ENCODE data around the gene HLA-DPB1. TPM values are rescaled to one million over a fixed set of nuclear protein-coding genes. Genes with fewer than 3 reads are reported as not detected.
"Not testable (repeated sequence)": the region's sequence is repeated elsewhere in the genome, so short reads cannot be mapped to it uniquely, and the experiment has no call there.

Gene HLA-DPB1
- total and polyA plus RNA-seq, 2 of the 4 experiments (the other 2 are of a cell fraction), result 7.7 to 10.7 TPM

- H3K14ac ChIP-seq (replicated peaks; ENCODE audit: low read depth, low read length); DNase-seq; H4K5ac ChIP-seq (ENCODE audit: low read depth, low read length); H3K79me1 ChIP-seq (ENCODE audit: low read depth in 1 of 2, low read length in 2 of 2); H3K9me3 ChIP-seq (ENCODE audit: control insufficient read depth, insufficient read depth, low read length); BruUV-seq (replicated peaks); H3K27me3 ChIP-seq (ENCODE audit: control insufficient read depth, insufficient read depth, low read length); H2BK15ac ChIP-seq (ENCODE audit: low read depth, low read length); H3K4ac ChIP-seq (ENCODE audit: low read depth, low read length); H3K9ac ChIP-seq (ENCODE audit: low read depth, low read length); H3K4me2 ChIP-seq (ENCODE audit: low read depth, low read length); H3K9me1 ChIP-seq (ENCODE audit: insufficient read depth, low read length); POLR2A ChIA-PET (ENCODE audit: unreplicated experiment); H3K23ac ChIP-seq (ENCODE audit: low read depth, low read length); H2AFZ ChIP-seq (replicated peaks; ENCODE audit: low read length, poor library complexity); H4K20me1 ChIP-seq (ENCODE audit: insufficient read depth, low read length); dilution Hi-C loops (cut with HindIII; ENCODE audit: low sequenced_read_pairs, unreplicated experiment); H2BK120ac ChIP-seq (ENCODE audit: low read depth, low read length); H4K8ac ChIP-seq (ENCODE audit: low read depth in 2 of 2, low read length in 2 of 2); ATAC-seq (ENCODE audit: low read depth); intact Hi-C loops (cut with micrococcal nuclease); in situ Hi-C loops (cut with MboI; ENCODE audit: low sequenced_read_pairs); H3K4me1 ChIP-seq (ENCODE audit: control insufficient read depth, insufficient read depth, low read length); CTCF ChIA-PET; H4K91ac ChIP-seq (ENCODE audit: insufficient read depth, low read depth, low read length); H3K36me3 ChIP-seq (ENCODE audit: control insufficient read depth, insufficient read depth, low read length); H2AK9ac ChIP-seq (replicated peaks; ENCODE audit: low read depth, low read length, poor library complexity); H3K4me3 ChIP-seq (ENCODE audit: insufficient read depth, low read depth, low read length); H2BK20ac ChIP-seq (ENCODE audit: low read depth, low read length); H3K27ac ChIP-seq (ENCODE audit: insufficient read depth, low read length); H2AK5ac ChIP-seq (ENCODE audit: low read depth, low read length); H3K18ac ChIP-seq (ENCODE audit: low read depth, low read length); H3K56ac ChIP-seq (ENCODE audit: extremely low read depth, insufficient read depth, low read length); H2BK5ac ChIP-seq (ENCODE audit: low read depth, low read length, poor library complexity, severe bottlenecking): not testable (repeated sequence)
- no CpG with 5 or more reads among the region's 5 CpGs for WGBS, 2 experiments (ENCODE audit: extremely low coverage in 2 of 2, insufficient read length in 1 of 2)
These were observed 12.4 kb upstream of the HLA-DPB1 start for GRCh38 chr6:33063435-33063834.

Data from IMR-90 (cell line).